IMR-90 (cell line): Measurements from ENCODE around the gene TNNI2. TPM values are rescaled to one million over a fixed set of nuclear protein-coding genes. Genes with fewer than 3 reads are reported as not detected.

ENCODE experiments used
- ATAC-seq: fragments of 200-7000 bp; cut with Tn5 transposase; 2 replicates; pipeline ENCODE4 v1.9.1; 2020; ENCODE audit warnings: low read depth, mild to moderate bottlenecking, moderate library complexity
- BruUV-seq: library from RNA; stranded (reverse); fragments of 400-500 nt; replicated peaks from 2 replicates; lab custom pipeline; 2021; lab: Mats Ljungman, UMichigan
- CTCF ChIA-PET: fragments of 300-600 bp; formaldehyde crosslinking; extraction: SDS; loops from one replicate; lab custom pipeline; 2021; ENCODE audit warnings: antibody characterized with exemption; lab: Yijun Ruan, JAX
- POLR2A ChIA-PET: fragments of 300-600 bp; sonication (Branson Sonifier 250); formaldehyde crosslinking; loops from one replicate; lab custom pipeline; 2022; ENCODE audit warnings: antibody characterized with exemption; ENCODE audit not compliant: unreplicated experiment; lab: Charles Lee
- DNase-seq: peaks from one replicate; pipeline ENCODE4 v3.0.0; 2013
- H2AFZ ChIP-seq: replicated peaks from 2 replicates; pipeline ENCODE3; 2013; ENCODE audit warnings: low read length, mild to moderate bottlenecking; ENCODE audit not compliant: poor library complexity
- H2AK5ac ChIP-seq: 2 replicates; pipeline ENCODE4 v1.6.1; 2013; ENCODE audit warnings: low read depth, low read length, inconsistent platforms
- H2AK9ac ChIP-seq: replicated peaks from 2 replicates; pipeline ENCODE3; 2013; ENCODE audit warnings: mild to moderate bottlenecking, low read depth, low read length, moderate library complexity; ENCODE audit not compliant: poor library complexity
- H2BK120ac ChIP-seq: 2 replicates; pipeline ENCODE4 v1.6.1; 2013; ENCODE audit warnings: low read depth, low read length, inconsistent platforms
- H2BK15ac ChIP-seq: 3 replicates; pipeline ENCODE4 v1.6.1; 2013; ENCODE audit warnings: low read depth, low read length, inconsistent platforms
- H2BK20ac ChIP-seq: 2 replicates; pipeline ENCODE4 v1.6.1; 2013; ENCODE audit warnings: low read depth, mild to moderate bottlenecking, inconsistent platforms, low read length, moderate library complexity
- H2BK5ac ChIP-seq: 2 replicates; pipeline ENCODE4 v1.6.1; 2013; ENCODE audit warnings: mild to moderate bottlenecking, low read depth, low read length, inconsistent platforms; ENCODE audit not compliant: poor library complexity, severe bottlenecking
- H3K14ac ChIP-seq: replicated peaks from 2 replicates; pipeline ENCODE4 v1.6.1; 2013; ENCODE audit warnings: low read depth, low read length, inconsistent platforms
- H3K18ac ChIP-seq: 2 replicates; pipeline ENCODE4 v1.6.1; 2013; ENCODE audit warnings: low read depth, low read length, control low read depth
- H3K23ac ChIP-seq: 2 replicates; pipeline ENCODE4 v1.6.1; 2013; ENCODE audit warnings: low read depth, low read length, inconsistent platforms
- H3K27ac ChIP-seq: 2 replicates; pipeline ENCODE4 v1.5.1; 2013; ENCODE audit warnings: mild to moderate bottlenecking, control low read depth, low read length; ENCODE audit not compliant: insufficient read depth
- H3K27me3 ChIP-seq: 2 replicates; pipeline ENCODE4 v1.6.1; 2013; ENCODE audit warnings: low read length; ENCODE audit not compliant: control insufficient read depth, insufficient read depth
- H3K36me3 ChIP-seq: 2 replicates; pipeline ENCODE4 v1.6.1; 2013; ENCODE audit warnings: low read length, mixed read lengths; ENCODE audit not compliant: control insufficient read depth, insufficient read depth
- H3K4ac ChIP-seq: 2 replicates; pipeline ENCODE4 v1.6.1; 2013; ENCODE audit warnings: low read depth, low read length, inconsistent platforms
- H3K4me1 ChIP-seq: 2 replicates; pipeline ENCODE4 v1.6.1; 2013; ENCODE audit warnings: low read length, mixed read lengths; ENCODE audit not compliant: control insufficient read depth, insufficient read depth
- H3K4me2 ChIP-seq: 2 replicates; pipeline ENCODE4 v1.6.1; 2013; ENCODE audit warnings: low read depth, mild to moderate bottlenecking, control low read depth, low read length, moderate library complexity
- H3K4me3 ChIP-seq: 2 replicates; pipeline ENCODE4 v1.5.1; 2013; ENCODE audit warnings: low read depth, mild to moderate bottlenecking, control low read depth, low read length, moderate library complexity; ENCODE audit not compliant: insufficient read depth
- H3K56ac ChIP-seq: 2 replicates; pipeline ENCODE4 v1.6.1; 2013; ENCODE audit warnings: low read length, inconsistent platforms; ENCODE audit not compliant: insufficient read depth; ENCODE audit errors: extremely low read depth
- H3K79me1 ChIP-seq, 2 experiments: 2 replicates each; pipeline ENCODE4 v1.6.1; 2013; ENCODE audit warnings: low read length in 2 of 2, inconsistent platforms in 1 of 2, low read depth in 1 of 2
- H3K9ac ChIP-seq: 2 replicates; pipeline ENCODE4 v1.6.1; 2013; ENCODE audit warnings: low read depth, low read length, control low read depth
- H3K9me1 ChIP-seq: 2 replicates; pipeline ENCODE4 v1.6.1; 2013; ENCODE audit warnings: low read length, inconsistent platforms; ENCODE audit not compliant: insufficient read depth
- H3K9me3 ChIP-seq: 2 replicates; pipeline ENCODE4 v1.6.1; 2013; ENCODE audit warnings: low read length; ENCODE audit not compliant: control insufficient read depth, insufficient read depth
- H4K20me1 ChIP-seq: 2 replicates; pipeline ENCODE4 v1.6.1; 2013; ENCODE audit warnings: low read length, inconsistent platforms; ENCODE audit not compliant: insufficient read depth
- H4K5ac ChIP-seq: 2 replicates; pipeline ENCODE4 v1.6.1; 2013; ENCODE audit warnings: mild to moderate bottlenecking, low read depth, low read length, control low read depth
- H4K8ac ChIP-seq, 2 experiments: 2 replicates each; pipeline ENCODE4 v1.6.1; 2013; ENCODE audit warnings: low read depth in 2 of 2, low read length in 2 of 2, control low read depth in 1 of 2, inconsistent platforms in 1 of 2
- H4K91ac ChIP-seq: 2 replicates; pipeline ENCODE4 v1.6.1; 2013; ENCODE audit warnings: low read depth, low read length, inconsistent platforms; ENCODE audit not compliant: insufficient read depth
- BHLHE40 ChIP-seq: fragments of 150-350 bp; IDR thresholded peaks from 2 replicates; pipeline ENCODE4 v1.6.1; 2016; ENCODE audit warnings: mild to moderate bottlenecking, low read depth, low read length
- CHD1 ChIP-seq: IDR thresholded peaks from 2 replicates; pipeline ENCODE4 v1.6.1; 2012; ENCODE audit warnings: low read depth, low read length, improper control_type of control experiment
- FOS ChIP-seq: fragments of 150-350 bp; IDR thresholded peaks from 2 replicates; pipeline ENCODE4 v1.6.1; 2016; ENCODE audit warnings: low read depth, low read length
- MAFK ChIP-seq: IDR thresholded peaks from 2 replicates; pipeline ENCODE4 v1.6.1; 2012; ENCODE audit warnings: low read depth, low read length, improper control_type of control experiment
- MAZ ChIP-seq: IDR thresholded peaks from 2 replicates; pipeline ENCODE4 v1.6.1; 2012; ENCODE audit warnings: low read depth, mild to moderate bottlenecking, low read length, improper control_type of control experiment, moderate library complexity, borderline replicate concordance
- MXI1 ChIP-seq: IDR thresholded peaks from 2 replicates; pipeline ENCODE4 v1.6.1; 2012; ENCODE audit warnings: low read depth, mild to moderate bottlenecking, low read length, moderate library complexity, borderline replicate concordance
- SMC3 ChIP-seq: fragments of 150-350 bp; IDR thresholded peaks from 2 replicates; pipeline ENCODE4 v1.6.1; 2016; ENCODE audit warnings: low read depth, mild to moderate bottlenecking, antibody characterized with exemption, low read length, moderate library complexity
- WGBS, 2 experiments: methylation state at CpG; one replicate each; pipeline versions ENCODE4 v1.1.5 to v1.1.7; 2013; ENCODE audit warnings: missing lambda C conversion rate in 2 of 2; ENCODE audit not compliant: insufficient read length in 1 of 2; ENCODE audit errors: extremely low coverage in 2 of 2; 5-methylcytosine and 5-hydroxymethylcytosine counted together
- dilution Hi-C: fragments of 300-500 bp; cut with HindIII; formaldehyde crosslinking; loops from one replicate; pipeline ENCODE4 v1.14.3; 2018; ENCODE audit warnings: low sequenced_read_pairs; ENCODE audit not compliant: unreplicated experiment
- in situ Hi-C: fragments of 300-500 bp; cut with MboI; formaldehyde crosslinking; loops from 3 replicates; pipeline ENCODE4 v1.14.3; 2019; ENCODE audit warnings: low sequenced_read_pairs, inconsistent platforms, mixed read lengths
- intact Hi-C: fragments of 100-400 bp; cut with micrococcal nuclease; formaldehyde crosslinking; loops from 2 replicates; pipeline ENCODE4 v1.10.0; 2022
- polyA plus RNA-seq, 3 experiments: library from polyadenylated mRNA; depleted of rRNA; stranded (reverse); fragments of >200 nt; gene quantifications; 2 replicates each; pipeline ENCODE4 v1.2.3, GENCODE V29; 2012; ENCODE audit warnings: low replicate concordance in 1 of 3
- total RNA-seq: library from RNA; depleted of rRNA; stranded (reverse); fragments of >200 nt; gene quantifications from 2 replicates; pipeline ENCODE4 v1.2.3, GENCODE V29; 2012

The TNNI2 gene
- total and polyA plus RNA-seq, 2 of the 4 experiments (the other 2 are of a cell fraction): not detected

- H3K14ac ChIP-seq: no peak overlapping the region
- H3K4me3 ChIP-seq: no peak overlapping the region
- peak overlapping the region; percentile 81 for H2AFZ ChIP-seq
- H3K4me1 ChIP-seq: no peaks in the 10 kb centered on the region
- H3K4ac ChIP-seq: no peak overlapping the region
- CTCF ChIA-PET: no interaction called here
- H3K9me1 ChIP-seq: no peaks in the 10 kb centered on the region
- no peak for DNase-seq
- 68% methylated on average over 9 of the region's 17 CpGs; no CpG with 5 or more reads in 1 of the 2 experiments for WGBS, 2 experiments
- TF ChIP-seq MAFK (no peak), MAZ (no peak), CHD1 (no peak), FOS (no peak), MXI1 (no peak), BHLHE40 (no peak), SMC3 (no peak)
- H4K20me1 ChIP-seq: no peaks in the 10 kb centered on the region
- peaks cover 10% of the 10 kb centered on the region; the same call in 1 of the 2 replicates for H3K27me3 ChIP-seq
- no peak overlapping the region for H3K56ac ChIP-seq
- no peaks in the 10 kb centered on the region for H3K9me3 ChIP-seq
- H2BK120ac ChIP-seq: no peak overlapping the region
- in situ Hi-C loops (no loop called here), dilution Hi-C loops (no loop called here), intact Hi-C loops (no loop called here)
- H4K8ac ChIP-seq: no peak overlapping the region
- H2AK5ac ChIP-seq: no peak overlapping the region
- H3K18ac ChIP-seq: no peak overlapping the region
- no peak overlapping the region for H3K23ac ChIP-seq
- H2BK15ac ChIP-seq: no peak overlapping the region
- H2AK9ac ChIP-seq: peak overlapping the region; percentile 50
- peak; percentile 17 for ATAC-seq
- H3K4me2 ChIP-seq: no peak overlapping the region
- H3K79me1 ChIP-seq: no peaks in the 10 kb centered on the region
- H2BK5ac ChIP-seq: no peak overlapping the region
- no peak overlapping the region for H3K27ac ChIP-seq
- H3K36me3 ChIP-seq: no peaks in the 10 kb centered on the region
- POLR2A ChIA-PET: no interaction called here
- H4K91ac ChIP-seq: no peak overlapping the region
- no peak overlapping the region for H3K9ac ChIP-seq
- H2BK20ac ChIP-seq: no peak overlapping the region
- BruUV-seq: no TSS peak
- H4K5ac ChIP-seq: no peak overlapping the region
Measured at GRCh38 chr11:1838077-1838425, 730 bp upstream of the TNNI2 start.
